ENCODE data around the gene SEPTIN10.

GRCh38 chr2:109635426-109636304, 21.9 kb upstream of the SEPTIN10 start:
- TF ChIP-seq EP300 (IDR thresholded peaks at IDR 0.05) (no peak), CTCF (IDR thresholded peaks at IDR 0.05) (no peak)

Measured in ovary (tissue), 3 donors.